NCI-H1105 treated with DMSO at 0.1 percent for 48 hours (cell line): Measurements from ENCODE around the gene PLXNA2.

Source experiments
- DNase-seq: peaks from one replicate; lab custom pipeline; 2025; lab: John Stamatoyannopoulos, UW

The PLXNA2 gene

GRCh38 chr1:208113011-208113410 lies 131.2 kb downstream of the PLXNA2 start:
- no peak for DNase-seq

- DNase-seq, result no peak
Observed at GRCh38 chr1:208112401-208112800, 131.8 kb downstream of the PLXNA2 start.

GRCh38 chr1:208111646-208112190 lies 132.5 kb downstream of the PLXNA2 start:
- DNase-seq, result no peak

- DNase-seq, result no peak
Observed at GRCh38 chr1:208110296-208110695, 133.9 kb downstream of the PLXNA2 start.

- DNase-seq, result no peak
Observed at GRCh38 chr1:208108646-208109330, 135.4 kb downstream of the PLXNA2 start.

GRCh38 chr1:208108213-208108608 lies 136.0 kb downstream of the PLXNA2 start:
- DNase-seq, result no peak

- no peak for DNase-seq
Observed at GRCh38 chr1:208107425-208108212, 136.6 kb downstream of the PLXNA2 start.

GRCh38 chr1:208106218-208106617 lies 138.0 kb downstream of the PLXNA2 start:
- no peak for DNase-seq

- DNase-seq, result no peak
Observed at GRCh38 chr1:208105756-208106155, 138.4 kb downstream of the PLXNA2 start.

GRCh38 chr1:208103597-208104513 lies 140.3 kb downstream of the PLXNA2 start:
- DNase-seq, result no peak

GRCh38 chr1:208101661-208102431 lies 142.3 kb downstream of the PLXNA2 start:
- DNase-seq, result peak; percentile 97

- peak; percentile 79 for DNase-seq
Observed at GRCh38 chr1:208100906-208101305, 143.3 kb downstream of the PLXNA2 start.

GRCh38 chr1:208100106-208100505 lies 144.1 kb downstream of the PLXNA2 start:
- no peak for DNase-seq

GRCh38 chr1:208098773-208099172 lies 145.4 kb downstream of the PLXNA2 start:
- no peak for DNase-seq

GRCh38 chr1:208093754-208094719 lies 150.1 kb downstream of the PLXNA2 start:
- peak; percentile 62 for DNase-seq

GRCh38 chr1:208093046-208093445 lies 151.1 kb downstream of the PLXNA2 start:
- no peak for DNase-seq

GRCh38 chr1:208090388-208091301 lies 153.5 kb downstream of the PLXNA2 start:
- DNase-seq, result no peak

GRCh38 chr1:208089761-208090370 lies 154.3 kb downstream of the PLXNA2 start:
- DNase-seq, result no peak

- DNase-seq, result no peak
Observed at GRCh38 chr1:208089149-208089548, 155.0 kb downstream of the PLXNA2 start.
